GM12872 (cell line): ENCODE data around the gene PGAM2.

Source experiments
- CTCF ChIP-seq: IDR thresholded peaks from 3 replicates; pipeline ENCODE4 v1.5.1; 2011; ENCODE audit warnings: low read depth, mild to moderate bottlenecking, low read length, moderate library complexity; ENCODE audit not compliant: insufficient read depth

Gene PGAM2

GRCh38 chr7:44064791-44065430 lies 456 bp downstream of the PGAM2 start:
- no peak for TF ChIP-seq CTCF

- TF ChIP-seq CTCF, result no peak
Measured at GRCh38 chr7:44063894-44064651, 1.3 kb downstream of the PGAM2 start.

GRCh38 chr7:44063547-44063893 lies 1.8 kb downstream of the PGAM2 start:
- no peak for TF ChIP-seq CTCF

GRCh38 chr7:44062903-44063295 lies 2.5 kb downstream of the PGAM2 start:
- TF ChIP-seq CTCF, result no peak

DNA sequence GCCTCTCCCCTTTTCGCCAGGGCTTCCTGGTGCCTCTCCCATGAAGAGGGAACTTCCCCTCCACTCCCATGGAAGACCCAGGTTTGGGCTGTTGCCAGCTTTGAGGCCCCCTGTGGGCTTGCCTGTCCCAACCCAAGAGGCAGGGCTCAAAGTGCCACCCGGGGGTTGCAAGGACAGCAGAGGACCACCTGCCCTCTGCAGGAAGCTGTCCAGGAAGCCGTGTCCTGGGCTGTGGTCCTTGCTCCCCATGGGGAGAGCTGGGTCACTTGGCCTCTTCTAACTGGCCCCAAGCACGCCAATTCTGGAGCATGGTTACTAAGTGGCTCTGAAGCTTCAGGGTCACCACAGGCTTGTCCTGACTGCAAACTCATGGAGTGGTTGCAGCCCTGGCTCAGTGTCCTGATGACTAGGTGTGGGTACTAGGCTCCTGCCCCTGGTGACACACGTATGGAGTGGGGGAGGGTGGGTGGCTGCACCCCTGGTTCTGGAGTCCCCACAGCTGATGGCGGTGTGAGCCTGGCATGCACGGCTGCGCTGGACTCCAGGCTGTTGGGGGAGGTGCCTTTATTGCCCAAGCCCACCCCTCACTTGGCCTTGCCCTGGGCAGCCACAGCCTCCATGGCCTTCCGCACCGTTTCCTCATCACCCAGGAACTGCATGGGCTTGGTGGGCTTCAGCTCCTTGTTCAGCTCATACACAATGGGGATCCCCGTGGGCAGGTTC lies 3.0 kb downstream of the PGAM2 start:
- TF ChIP-seq CTCF, result no peak

DNA sequence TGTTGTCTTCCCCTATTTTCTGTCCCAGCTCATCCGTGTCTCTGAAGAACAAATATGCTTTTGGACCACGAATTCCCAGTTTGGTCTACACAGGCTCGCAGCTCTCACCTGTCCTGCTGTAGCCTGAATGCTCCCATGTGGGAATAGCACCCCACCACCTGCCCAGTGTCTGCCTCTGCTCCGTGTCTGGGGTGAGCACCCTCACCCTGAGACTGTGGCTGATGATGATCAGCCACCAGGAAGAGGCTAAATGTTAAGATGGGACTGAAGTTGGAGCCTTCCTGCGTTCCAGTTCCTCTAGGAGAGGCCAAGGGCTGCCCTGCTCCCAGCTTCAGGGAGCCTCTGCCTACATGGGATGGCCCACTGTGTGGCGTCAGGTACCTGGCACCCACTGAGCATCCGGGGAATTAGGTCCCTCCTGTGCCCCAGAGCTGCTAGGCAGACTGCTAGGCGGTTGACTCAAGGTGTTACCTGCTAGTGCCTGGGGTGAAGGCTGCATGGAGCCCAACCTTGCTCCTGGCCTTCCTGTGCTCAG lies 3.7 kb downstream of the PGAM2 start:
- no peak for TF ChIP-seq CTCF

- no peak for TF ChIP-seq CTCF
Measured at GRCh38 chr7:44060948-44061644, 4.3 kb downstream of the PGAM2 start.
